HCT116 (cell line): ENCODE measurements around the gene SDK1. TPM values are rescaled to one million over a fixed set of nuclear protein-coding genes. Genes with fewer than 3 reads are reported as not detected.

ENCODE experiments used
- ATAC-seq: fragments of 200-7000 bp; cut with Tn5 transposase; 2 replicates; pipeline ENCODE4 v1.9.1; 2020; ENCODE audit warnings: mild to moderate bottlenecking, moderate library complexity
- BruUV-seq: library from RNA; stranded (reverse); fragments of 400-500 nt; replicated peaks from 2 replicates; lab custom pipeline; 2021; lab: Mats Ljungman, UMichigan
- CTCF ChIA-PET: fragments of 300-600 bp; sonication (Branson Sonifier 250); formaldehyde crosslinking; loops from one replicate; lab custom pipeline; 2021; ENCODE audit warnings: antibody characterized with exemption; lab: Charles Lee
- POLR2A ChIA-PET: fragments of 300-600, 350-600 bp; sonication (Branson Sonifier 250); formaldehyde crosslinking; loops from one replicate; lab custom pipeline; 2021; ENCODE audit warnings: antibody characterized with exemption; lab: Charles Lee
- RAD21 ChIA-PET, 2 experiments: fragments of 300-600 bp; sonication (Branson Sonifier 250); formaldehyde crosslinking; loops; one replicate each; lab custom pipeline; 2023; ENCODE audit warnings: low total read pairs in 2 of 2; ENCODE audit not compliant: uncharacterized antibody in 2 of 2, unreplicated experiment in 2 of 2, low non-redundant PET in 1 of 2; lab: Charles Lee
- DNase-seq: peaks from one replicate; pipeline ENCODE4 v3.0.0-alpha.2; 2010; ENCODE audit warnings: low read depth, low spot score
- H2AFZ ChIP-seq: fragments of 200-600 bp; shearing (Covaris generic), sonication (generic); 2 replicates; pipeline ENCODE4 v1.6.1; 2017; ENCODE audit warnings: low read depth, mixed run types, mixed read lengths, antibody characterized with exemption, low read length; ENCODE audit not compliant: poor library complexity, severe bottlenecking
- H3K27ac ChIP-seq: 2 replicates; pipeline ENCODE4 v1.5.1; 2012; ENCODE audit warnings: low read depth, low read length
- H3K27me3 ChIP-seq: fragments of 200-600 bp; sonication (generic); 2 replicates; pipeline ENCODE4 v1.6.1; 2016; ENCODE audit warnings: mixed run types, low read length, mixed read lengths; ENCODE audit not compliant: insufficient read depth
- H3K36me3 ChIP-seq, 2 experiments: fragments of 200-500 bp in 1 of 2; fragments of 200-600 bp in 1 of 2; sonication (Bioruptor generic) in 1 of 2; sonication (generic) in 1 of 2; 2 replicates each; pipeline versions ENCODE4 v1.5.1 to v1.6.1; 2014 to 2016; ENCODE audit warnings: low read length in 2 of 2, inconsistent platforms in 1 of 2, mixed read lengths in 1 of 2, mixed run types in 1 of 2; ENCODE audit not compliant: insufficient read depth in 2 of 2, control insufficient read depth in 1 of 2
- H3K4me1 ChIP-seq, 2 experiments: fragments of 200-600 bp in 1 of 2; sonication (generic) in 1 of 2; 2 replicates each; pipeline versions ENCODE4 v1.5.1 to v1.6.1; 2012 to 2017; ENCODE audit warnings: low read length in 2 of 2, inconsistent platforms in 1 of 2, mild to moderate bottlenecking in 1 of 2, mixed read lengths in 1 of 2, mixed run types in 1 of 2, moderate library complexity in 1 of 2; ENCODE audit not compliant: insufficient read depth in 2 of 2, control insufficient read depth in 1 of 2
- H3K4me2 ChIP-seq: fragments of 200-600 bp; sonication (generic); 2 replicates; pipeline ENCODE4 v1.6.1; 2017; ENCODE audit warnings: mixed run types, low read length, mixed read lengths
- H3K4me3 ChIP-seq, 2 experiments: fragments of 200-600 bp in 1 of 2; sonication (generic) in 1 of 2; replicated peaks in 1 of 2; 2 replicates each; pipeline ENCODE4 v1.5.1; 2011 to 2016; ENCODE audit warnings: low read length in 2 of 2, control low read depth in 1 of 2, low read depth in 1 of 2, mild to moderate bottlenecking in 1 of 2, mixed read lengths in 1 of 2, mixed run types in 1 of 2
- H3K79me2 ChIP-seq: fragments of 200-600 bp; sonication (generic); 2 replicates; pipeline ENCODE4 v1.6.1; 2017; ENCODE audit warnings: mild to moderate bottlenecking, mixed run types, low read length, moderate library complexity, mixed read lengths; ENCODE audit not compliant: insufficient read depth
- H3K9ac ChIP-seq: fragments of 200-600 bp; sonication (generic); 2 replicates; pipeline ENCODE4 v1.6.1; 2016; ENCODE audit warnings: low read length, mixed read lengths
- H3K9me2 ChIP-seq: fragments of 200-600 bp; sonication (generic), shearing (Covaris generic); 2 replicates; pipeline ENCODE4 v1.6.1; 2017; ENCODE audit warnings: mixed run types, mild to moderate bottlenecking, moderate library complexity; ENCODE audit not compliant: insufficient read depth
- H3K9me3 ChIP-seq, 2 experiments: fragments of 200-500 bp in 1 of 2; fragments of 200-600 bp in 1 of 2; sonication (Bioruptor generic) in 1 of 2; sonication (generic) in 1 of 2; 2 replicates each; pipeline ENCODE4 v1.6.1; 2014 to 2017; ENCODE audit warnings: low read length in 2 of 2, mixed read lengths in 2 of 2, inconsistent platforms in 1 of 2, low read depth in 1 of 2, mild to moderate bottlenecking in 1 of 2, mixed run types in 1 of 2, moderate library complexity in 1 of 2; ENCODE audit not compliant: control insufficient read depth in 1 of 2, insufficient read depth in 1 of 2
- H4K20me1 ChIP-seq: fragments of 200-600 bp; sonication (generic), shearing (Covaris generic); 2 replicates; pipeline ENCODE4 v1.6.1; 2017; ENCODE audit warnings: mixed run types, mild to moderate bottlenecking, moderate library complexity; ENCODE audit not compliant: insufficient read depth
- CBX3 ChIP-seq: IDR thresholded peaks from 2 replicates; pipeline ENCODE4 v1.6.1; 2012; ENCODE audit warnings: low read depth
- ELF1 ChIP-seq: IDR thresholded peaks from 2 replicates; pipeline ENCODE4 v1.6.1; 2012; ENCODE audit warnings: low read depth, borderline replicate concordance
- JUND ChIP-seq: IDR thresholded peaks from 2 replicates; pipeline ENCODE4 v1.6.1; 2012
- POLR2AphosphoS5 ChIP-seq: IDR thresholded peaks from 2 replicates; pipeline ENCODE4 v1.6.1; 2011; ENCODE audit warnings: mild to moderate bottlenecking, low read depth, low read length, moderate library complexity
- SIN3A ChIP-seq: IDR thresholded peaks from 2 replicates; pipeline ENCODE4 v1.6.1; 2012; ENCODE audit warnings: low read depth
- SRF ChIP-seq: IDR thresholded peaks from 2 replicates; pipeline ENCODE4 v1.6.1; 2012; ENCODE audit warnings: low read depth
- intact Hi-C: fragments of 100-400 bp; cut with micrococcal nuclease; formaldehyde crosslinking; loops from 2 replicates; pipeline ENCODE4 v1.10.0; 2022
- total RNA-seq: library from RNA; stranded (reverse); gene quantifications from one replicate; pipeline ENCODE4 v1.2.1, GENCODE V29; 2021; ENCODE audit not compliant: unreplicated experiment
- TF ChIP-seq, protein P1 (sequence below): IDR thresholded peaks from 2 replicates; pipeline ENCODE4 v1.6.1; 2012; ENCODE audit warnings: low read depth
- TF ChIP-seq, protein P2 (sequence below): IDR thresholded peaks from 2 replicates; pipeline ENCODE4 v1.6.1; 2012
- TF ChIP-seq, protein P3 (sequence below): IDR thresholded peaks from 2 replicates; pipeline ENCODE4 v1.6.1; 2012
- TF ChIP-seq, protein P4 (sequence below): IDR thresholded peaks from 2 replicates; pipeline ENCODE4 v1.6.1; 2011; ENCODE audit warnings: mild to moderate bottlenecking, low read length, moderate library complexity; ENCODE audit not compliant: insufficient replicate concordance; ENCODE audit errors: extremely low read depth

The SDK1 gene
- total RNA-seq, 1 experiment from 2014 or later: 0.05 TPM

DNA sequence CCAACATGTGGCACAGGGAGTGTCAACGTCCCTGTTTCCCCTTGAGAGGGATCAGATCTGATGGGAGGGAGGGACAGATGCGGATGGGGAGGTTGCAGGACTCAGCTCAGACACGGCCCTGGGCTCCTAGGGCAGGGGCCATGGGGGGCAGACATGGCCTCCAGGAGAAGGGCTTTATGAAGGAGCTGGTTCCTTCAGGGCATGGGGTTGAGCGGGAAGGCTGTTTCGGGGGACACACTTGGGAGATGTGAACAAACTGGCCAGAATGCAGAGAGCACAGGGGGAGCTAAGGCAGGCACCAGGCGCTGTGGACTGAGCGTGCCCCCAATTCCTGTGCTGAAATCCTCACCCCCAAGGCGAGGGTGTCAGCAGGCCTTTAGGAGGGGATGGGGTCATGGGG is 799.1 kb downstream of the SDK1 start:
- H3K4me1 ChIP-seq: peaks cover 0 to 9% of the 10 kb centered on the region in 2 experiments; a peak in 3 of 4 replicates
- H3K9me3 ChIP-seq: no peaks in the 10 kb centered on the region
- CTCF ChIA-PET: no interaction called here
- TF ChIP-seq, protein P1, sequence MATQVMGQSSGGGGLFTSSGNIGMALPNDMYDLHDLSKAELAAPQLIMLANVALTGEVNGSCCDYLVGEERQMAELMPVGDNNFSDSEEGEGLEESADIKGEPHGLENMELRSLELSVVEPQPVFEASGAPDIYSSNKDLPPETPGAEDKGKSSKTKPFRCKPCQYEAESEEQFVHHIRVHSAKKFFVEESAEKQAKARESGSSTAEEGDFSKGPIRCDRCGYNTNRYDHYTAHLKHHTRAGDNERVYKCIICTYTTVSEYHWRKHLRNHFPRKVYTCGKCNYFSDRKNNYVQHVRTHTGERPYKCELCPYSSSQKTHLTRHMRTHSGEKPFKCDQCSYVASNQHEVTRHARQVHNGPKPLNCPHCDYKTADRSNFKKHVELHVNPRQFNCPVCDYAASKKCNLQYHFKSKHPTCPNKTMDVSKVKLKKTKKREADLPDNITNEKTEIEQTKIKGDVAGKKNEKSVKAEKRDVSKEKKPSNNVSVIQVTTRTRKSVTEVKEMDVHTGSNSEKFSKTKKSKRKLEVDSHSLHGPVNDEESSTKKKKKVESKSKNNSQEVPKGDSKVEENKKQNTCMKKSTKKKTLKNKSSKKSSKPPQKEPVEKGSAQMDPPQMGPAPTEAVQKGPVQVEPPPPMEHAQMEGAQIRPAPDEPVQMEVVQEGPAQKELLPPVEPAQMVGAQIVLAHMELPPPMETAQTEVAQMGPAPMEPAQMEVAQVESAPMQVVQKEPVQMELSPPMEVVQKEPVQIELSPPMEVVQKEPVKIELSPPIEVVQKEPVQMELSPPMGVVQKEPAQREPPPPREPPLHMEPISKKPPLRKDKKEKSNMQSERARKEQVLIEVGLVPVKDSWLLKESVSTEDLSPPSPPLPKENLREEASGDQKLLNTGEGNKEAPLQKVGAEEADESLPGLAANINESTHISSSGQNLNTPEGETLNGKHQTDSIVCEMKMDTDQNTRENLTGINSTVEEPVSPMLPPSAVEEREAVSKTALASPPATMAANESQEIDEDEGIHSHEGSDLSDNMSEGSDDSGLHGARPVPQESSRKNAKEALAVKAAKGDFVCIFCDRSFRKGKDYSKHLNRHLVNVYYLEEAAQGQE: no peak
- TF ChIP-seq, protein P2, sequence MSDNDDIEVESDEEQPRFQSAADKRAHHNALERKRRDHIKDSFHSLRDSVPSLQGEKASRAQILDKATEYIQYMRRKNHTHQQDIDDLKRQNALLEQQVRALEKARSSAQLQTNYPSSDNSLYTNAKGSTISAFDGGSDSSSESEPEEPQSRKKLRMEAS: no peak
- no peak for TF ChIP-seq SIN3A
- TF ChIP-seq, protein P3, sequence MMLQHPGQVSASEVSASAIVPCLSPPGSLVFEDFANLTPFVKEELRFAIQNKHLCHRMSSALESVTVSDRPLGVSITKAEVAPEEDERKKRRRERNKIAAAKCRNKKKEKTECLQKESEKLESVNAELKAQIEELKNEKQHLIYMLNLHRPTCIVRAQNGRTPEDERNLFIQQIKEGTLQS: no peak
- TF ChIP-seq ELF1: no peak
- H3K9ac ChIP-seq: no peak overlapping the region
- H3K4me2 ChIP-seq: no peak overlapping the region
- ATAC-seq (no peak), DNase-seq (no peak)
- no TSS peak for BruUV-seq
- intact Hi-C loops: no loop called here
- H3K27me3 ChIP-seq: no peaks in the 10 kb centered on the region
- H3K79me2 ChIP-seq: no peaks in the 10 kb centered on the region
- no peaks in the 10 kb centered on the region for H4K20me1 ChIP-seq
- RAD21 ChIA-PET: no interaction called here
- H3K27ac ChIP-seq: no peak overlapping the region
- no peaks in the 10 kb centered on the region for H3K9me2 ChIP-seq
- no peak overlapping the region for H3K4me3 ChIP-seq
- H2AFZ ChIP-seq: no peak overlapping the region
- H3K36me3 ChIP-seq: no peaks in the 10 kb centered on the region
- POLR2A ChIA-PET: no interaction called here

DNA sequence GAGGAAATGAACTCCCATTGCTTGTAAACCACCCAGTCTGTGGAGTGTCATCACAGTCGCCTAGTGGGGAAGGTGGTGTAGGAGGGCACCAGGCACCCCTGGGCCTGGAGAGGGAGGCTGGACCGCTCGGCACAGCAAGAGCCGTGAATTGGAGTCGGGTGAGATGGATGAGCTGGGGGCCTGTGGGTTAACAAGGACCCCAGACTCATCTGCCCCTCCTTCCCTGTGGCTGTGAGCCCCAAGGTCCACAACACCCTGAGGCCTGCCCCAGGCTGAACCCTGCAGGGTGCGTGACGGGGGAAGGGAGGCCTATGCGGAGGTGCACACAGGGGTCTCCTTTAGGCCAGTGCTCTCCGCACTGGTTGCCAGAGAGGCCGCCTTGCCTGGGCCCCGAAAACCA is 799.6 kb downstream of the SDK1 start:
- CTCF ChIA-PET: no interaction called here
- no peak for DNase-seq
- no peak overlapping the region for H3K4me3 ChIP-seq
- no peaks in the 10 kb centered on the region for H3K9me2 ChIP-seq
- H3K9me3 ChIP-seq: no peaks in the 10 kb centered on the region
- H3K79me2 ChIP-seq: no peaks in the 10 kb centered on the region
- no peak overlapping the region for H3K4me2 ChIP-seq
- intact Hi-C loops: no loop called here
- H3K27me3 ChIP-seq: no peaks in the 10 kb centered on the region
- POLR2A ChIA-PET: no interaction called here
- no peak overlapping the region for H3K9ac ChIP-seq
- ATAC-seq: no peak
- H3K27ac ChIP-seq: no peak overlapping the region
- no peaks in the 10 kb centered on the region for H4K20me1 ChIP-seq
- no peak overlapping the region for H2AFZ ChIP-seq
- no TSS peak for BruUV-seq
- peaks cover 0 to 9% of the 10 kb centered on the region in 2 experiments; a peak in 3 of 4 replicates for H3K4me1 ChIP-seq
- RAD21 ChIA-PET: no interaction called here
- no peaks in the 10 kb centered on the region for H3K36me3 ChIP-seq
- TF ChIP-seq POLR2AphosphoS5 (no peak), CBX3 (no peak), ELF1 (no peak), JUND (no peak), SIN3A (no peak), SRF (no peak)
- TF ChIP-seq, protein P4, sequence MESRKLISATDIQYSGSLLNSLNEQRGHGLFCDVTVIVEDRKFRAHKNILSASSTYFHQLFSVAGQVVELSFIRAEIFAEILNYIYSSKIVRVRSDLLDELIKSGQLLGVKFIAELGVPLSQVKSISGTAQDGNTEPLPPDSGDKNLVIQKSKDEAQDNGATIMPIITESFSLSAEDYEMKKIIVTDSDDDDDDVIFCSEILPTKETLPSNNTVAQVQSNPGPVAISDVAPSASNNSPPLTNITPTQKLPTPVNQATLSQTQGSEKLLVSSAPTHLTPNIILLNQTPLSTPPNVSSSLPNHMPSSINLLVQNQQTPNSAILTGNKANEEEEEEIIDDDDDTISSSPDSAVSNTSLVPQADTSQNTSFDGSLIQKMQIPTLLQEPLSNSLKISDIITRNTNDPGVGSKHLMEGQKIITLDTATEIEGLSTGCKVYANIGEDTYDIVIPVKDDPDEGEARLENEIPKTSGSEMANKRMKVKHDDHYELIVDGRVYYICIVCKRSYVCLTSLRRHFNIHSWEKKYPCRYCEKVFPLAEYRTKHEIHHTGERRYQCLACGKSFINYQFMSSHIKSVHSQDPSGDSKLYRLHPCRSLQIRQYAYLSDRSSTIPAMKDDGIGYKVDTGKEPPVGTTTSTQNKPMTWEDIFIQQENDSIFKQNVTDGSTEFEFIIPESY: no peak
- TF ChIP-seq, protein P1: no peak
